DND-41 (cell line): Measurements from ENCODE around the gene C19orf33.

ENCODE experiments used
- ATAC-seq: fragments of 200-7000 bp; cut with Tn5 transposase; 3 replicates; pipeline ENCODE4 v1.9.1; 2021; ENCODE audit warnings: low read depth; ENCODE audit not compliant: insufficient read depth
- DNase-seq: peaks from one replicate; pipeline ENCODE4 v3.0.0-alpha.2; 2020
- H2AFZ ChIP-seq: 2 replicates; pipeline ENCODE4 v1.6.0; 2012; ENCODE audit warnings: low read depth, low read length
- H3K27ac ChIP-seq: 2 replicates; pipeline ENCODE4 v1.5.1; 2012; ENCODE audit warnings: low read length, inconsistent platforms
- H3K27me3 ChIP-seq: fragments of 200-600 bp; sonication (generic); 2 replicates; pipeline ENCODE4 v1.6.0; 2012; ENCODE audit warnings: low read length, mild to moderate bottlenecking, inconsistent platforms; ENCODE audit not compliant: insufficient read depth, poor library complexity
- H3K36me3 ChIP-seq: 2 replicates; pipeline ENCODE4 v1.5.1; 2012; ENCODE audit warnings: low read length, inconsistent platforms; ENCODE audit not compliant: insufficient read depth
- H3K4me1 ChIP-seq: 2 replicates; pipeline ENCODE4 v1.5.1; 2012; ENCODE audit warnings: mild to moderate bottlenecking, low read length; ENCODE audit not compliant: insufficient read depth
- H3K4me2 ChIP-seq: 2 replicates; pipeline ENCODE4 v1.6.0; 2012; ENCODE audit warnings: mild to moderate bottlenecking, moderate library complexity, low read length, inconsistent platforms; ENCODE audit not compliant: insufficient read depth
- H3K4me3 ChIP-seq, 2 experiments: fragments of 200-600 bp in 1 of 2; shearing (Covaris generic) in 1 of 2; 2 replicates each; pipeline ENCODE4 v1.5.1; 2012 to 2016; ENCODE audit warnings: inconsistent platforms in 2 of 2, low read length in 2 of 2, mild to moderate bottlenecking in 2 of 2, low read depth in 1 of 2, moderate library complexity in 1 of 2
- H3K79me2 ChIP-seq: 2 replicates; pipeline ENCODE4 v1.6.0; 2012; ENCODE audit warnings: low read length, inconsistent platforms; ENCODE audit not compliant: insufficient read depth
- H3K9ac ChIP-seq: 2 replicates; pipeline ENCODE4 v1.6.0; 2012; ENCODE audit warnings: low read depth, mild to moderate bottlenecking, inconsistent platforms, low read length, moderate library complexity
- H3K9me3 ChIP-seq: 2 replicates; pipeline ENCODE4 v1.5.1; 2012; ENCODE audit warnings: low read length, moderate library complexity, mild to moderate bottlenecking, inconsistent platforms; ENCODE audit not compliant: insufficient read depth, severe bottlenecking
- H4K20me1 ChIP-seq: 2 replicates; pipeline ENCODE4 v1.6.0; 2012; ENCODE audit warnings: low read length; ENCODE audit not compliant: insufficient read depth
- CTCF ChIP-seq: IDR thresholded peaks from 2 replicates; pipeline ENCODE4 v1.5.1; 2012; ENCODE audit warnings: borderline replicate concordance, low read length, moderate library complexity, mild to moderate bottlenecking; ENCODE audit not compliant: poor library complexity, severe bottlenecking; ENCODE audit errors: extremely low read depth
- EZH2 ChIP-seq: IDR thresholded peaks from 3 replicates; pipeline ENCODE4 v1.6.1; 2012; ENCODE audit warnings: borderline replicate concordance, low read depth, mild to moderate bottlenecking, moderate library complexity, low read length, inconsistent platforms; ENCODE audit not compliant: severe bottlenecking

Gene C19orf33

GRCh38 chr19:38317104-38317612 lies 13.1 kb downstream of the C19orf33 start:
- Histone ChIP-seq H3K36me3 (peaks cover 2% of the 10 kb centered on the region; the same call in 1 of the 2 replicates), H3K4me1 (peaks cover 32% of the 10 kb centered on the region), H3K9ac (no peak overlapping the region), H3K4me3 (no peak overlapping the region), H3K4me2 (no peak overlapping the region), H3K27me3 (peaks cover 14% of the 10 kb centered on the region), H3K9me3 (no peaks in the 10 kb centered on the region), H2AFZ (peak overlapping the region; percentile 54), H3K27ac (no peak overlapping the region), H4K20me1 (no peaks in the 10 kb centered on the region), H3K79me2 (peaks cover 26% of the 10 kb centered on the region)
- no peak for TF ChIP-seq CTCF
- no peak for TF ChIP-seq EZH2
- no peak for ATAC-seq
- no peak for DNase-seq

- Histone ChIP-seq H3K27ac (no peak overlapping the region), H3K79me2 (peaks cover 18% of the 10 kb centered on the region), H3K4me1 (peaks cover 32% of the 10 kb centered on the region), H2AFZ (no peak overlapping the region), H3K4me2 (no peak overlapping the region), H4K20me1 (no peaks in the 10 kb centered on the region), H3K9ac (no peak overlapping the region), H3K9me3 (no peaks in the 10 kb centered on the region), H3K4me3 (no peak overlapping the region), H3K27me3 (peaks cover 14% of the 10 kb centered on the region), H3K36me3 (peaks cover 2% of the 10 kb centered on the region; the same call in 1 of the 2 replicates)
- no peak for ATAC-seq
- no peak for DNase-seq
- TF ChIP-seq EZH2 = no peak
- no peak for TF ChIP-seq CTCF
These were observed 14.6 kb downstream of the C19orf33 start for GRCh38 chr19:38318660-38319059.

- H3K27ac ChIP-seq = no peak within 1 kb of the TSS
These were observed 15.6 kb downstream of the C19orf33 start, which contains the start of gene KCNK6 for GRCh38 chr19:38319421-38320258. KCNK6 (plus strand) TSS chr19:38319845; CDS start chr19:38319951, 106 bp downstream.

More at GRCh38 chr19:38319421-38320258, 15.6 kb downstream of the C19orf33 start, which contains the start of gene KCNK6:
- Histone ChIP-seq H3K4me3 (peak within 1 kb of the TSS in 1 of 2 experiments; percentile 52; a peak in 2 of 4 replicates), H3K9me3 (no peaks in the 10 kb centered on the region), H3K79me2 (peaks cover 10% of the 10 kb centered on the region), H3K9ac (peak within 1 kb of the TSS; percentile 43; the same call in 1 of the 2 replicates), H3K4me2 (peak within 1 kb of the TSS; percentile 67), H3K27me3 (peaks cover 14% of the 10 kb centered on the region), H3K4me1 (peaks cover 27% of the 10 kb centered on the region), H4K20me1 (no peaks in the 10 kb centered on the region), H3K36me3 (peaks cover 2% of the 10 kb centered on the region; the same call in 1 of the 2 replicates), H2AFZ (peak within 1 kb of the TSS; percentile 44)
- no peak for TF ChIP-seq CTCF
- no peak for TF ChIP-seq EZH2
- DNase-seq (peak; percentile 41), ATAC-seq (no peak)
